Activated CD4-positive, alpha-beta T cell treated with anti-CD3 and anti-CD28 coated beads, Interleukin-2, amount 50 U/mL, for 16 hours (primary cell): ENCODE results near the gene TRIM45.

Experiments used
- DNase-seq: peaks from one replicate; pipeline ENCODE4 v3.0.0-alpha.2; 2020

TRIM45 gene

DNA sequence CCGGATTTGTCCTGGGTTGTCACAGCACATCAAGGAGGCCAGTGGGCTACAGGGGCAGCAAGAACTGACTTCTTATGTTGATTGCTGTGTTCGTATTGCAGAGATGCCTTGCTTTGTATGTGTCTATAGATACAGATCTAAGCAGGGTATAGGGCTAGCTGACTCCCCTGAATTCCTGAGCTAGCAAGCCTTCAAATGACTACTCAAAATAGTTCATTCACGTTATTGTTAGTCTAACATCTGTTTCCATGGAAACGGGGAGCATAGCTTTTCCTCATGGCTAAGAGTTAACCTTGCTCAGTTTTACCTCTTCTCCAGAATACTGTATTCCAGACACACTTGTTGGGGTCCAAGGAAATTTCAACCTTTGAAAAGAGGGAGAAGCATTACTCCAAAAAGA is 24.1 kb downstream of the TRIM45 start:
- DNase-seq, result no peak

DNA sequence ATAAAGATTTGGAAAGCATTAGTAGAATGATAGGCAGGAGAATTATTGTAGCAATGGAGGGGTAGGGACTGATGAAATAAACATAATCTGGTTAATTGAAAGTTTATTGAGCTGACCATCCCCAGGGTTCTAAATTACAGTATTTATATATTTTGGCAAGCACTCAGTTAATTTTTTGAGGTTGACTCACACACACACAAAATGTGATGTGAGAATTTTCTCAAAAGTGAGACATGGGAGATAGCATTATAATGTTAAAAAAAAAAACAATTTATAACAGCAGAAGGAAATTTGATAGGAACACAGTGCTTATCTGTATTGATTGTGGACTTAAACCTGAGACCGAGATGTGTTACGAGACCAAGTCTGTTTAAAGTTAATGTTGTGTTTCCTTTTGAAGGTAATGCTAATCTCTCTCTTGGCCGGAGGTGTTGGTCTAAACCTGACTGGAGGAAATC is 24.6 kb downstream of the TRIM45 start:
- no peak for DNase-seq

DNA sequence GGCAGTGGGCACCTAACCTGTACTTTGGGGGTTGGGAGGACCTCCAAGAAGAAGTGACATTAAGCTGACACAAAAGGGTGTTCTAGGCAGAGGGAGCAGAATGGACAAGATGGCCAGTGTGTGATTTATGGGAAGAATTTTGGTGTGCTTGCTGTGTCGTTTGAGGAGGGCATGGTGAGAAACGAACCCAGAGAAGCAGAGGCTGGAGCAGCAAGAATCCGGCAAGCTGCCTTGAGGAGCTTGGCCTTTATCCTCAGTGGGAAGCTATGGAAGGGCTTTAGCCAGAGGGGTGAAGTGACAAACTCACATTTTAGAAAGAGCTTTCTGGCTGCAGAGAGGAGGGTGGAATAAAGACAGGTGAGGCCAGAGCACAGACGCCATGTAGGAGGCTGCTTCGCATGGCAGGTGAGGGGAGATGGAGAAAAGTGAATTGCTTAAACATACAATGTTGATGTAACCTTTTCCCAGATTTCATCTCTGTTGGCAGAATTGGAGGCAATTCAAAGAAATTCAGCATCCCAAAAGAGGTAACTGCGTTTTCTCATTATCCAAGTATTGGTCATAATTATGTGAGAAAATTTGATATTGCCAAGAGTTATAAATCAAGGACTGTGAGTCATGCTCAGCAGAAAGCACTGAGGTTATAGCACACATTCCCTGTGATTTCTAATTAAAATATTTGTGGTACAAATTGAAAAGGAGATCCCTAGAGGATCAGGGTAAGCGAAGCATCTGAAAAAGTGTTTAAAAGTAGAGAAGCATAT is 26.5 kb downstream of the TRIM45 start:
- DNase-seq, result no peak

DNA sequence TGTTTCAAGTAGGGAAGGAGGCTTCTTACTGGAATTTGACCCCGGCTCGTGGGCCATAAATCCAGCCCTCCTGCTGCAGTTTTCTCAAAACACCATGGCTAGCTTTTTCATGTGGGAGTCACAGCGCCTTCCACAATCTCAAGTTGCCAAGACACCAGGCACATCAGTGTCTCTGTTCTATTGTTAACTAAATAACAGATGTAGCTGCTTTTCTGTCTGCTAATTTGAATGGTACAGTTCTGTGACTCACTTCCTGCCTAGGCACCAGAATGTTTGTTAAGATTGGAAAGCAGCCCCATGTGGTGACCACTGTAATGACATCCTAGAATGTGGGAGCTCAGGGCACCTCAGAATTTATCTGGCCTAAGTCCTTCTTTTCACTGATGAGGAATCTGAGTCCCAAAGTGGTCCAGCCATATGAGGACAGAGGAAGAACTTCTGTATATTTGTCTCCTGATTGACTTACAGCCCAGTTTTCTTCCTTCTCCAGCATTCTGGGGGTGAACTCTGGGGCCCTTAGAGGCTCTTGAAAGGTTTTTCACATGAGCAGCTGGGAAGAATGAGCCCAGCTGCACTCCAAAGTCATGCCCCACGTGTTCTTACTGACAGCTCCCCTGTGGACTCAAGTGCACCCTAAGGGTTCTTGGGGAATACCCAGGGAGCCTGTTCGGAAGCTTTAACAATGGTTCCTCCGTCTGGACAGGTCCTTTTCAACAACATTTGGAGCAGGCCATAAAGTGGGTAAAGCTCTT is 27.5 kb downstream of the TRIM45 start:
- DNase-seq, result peak; percentile 57

DNA sequence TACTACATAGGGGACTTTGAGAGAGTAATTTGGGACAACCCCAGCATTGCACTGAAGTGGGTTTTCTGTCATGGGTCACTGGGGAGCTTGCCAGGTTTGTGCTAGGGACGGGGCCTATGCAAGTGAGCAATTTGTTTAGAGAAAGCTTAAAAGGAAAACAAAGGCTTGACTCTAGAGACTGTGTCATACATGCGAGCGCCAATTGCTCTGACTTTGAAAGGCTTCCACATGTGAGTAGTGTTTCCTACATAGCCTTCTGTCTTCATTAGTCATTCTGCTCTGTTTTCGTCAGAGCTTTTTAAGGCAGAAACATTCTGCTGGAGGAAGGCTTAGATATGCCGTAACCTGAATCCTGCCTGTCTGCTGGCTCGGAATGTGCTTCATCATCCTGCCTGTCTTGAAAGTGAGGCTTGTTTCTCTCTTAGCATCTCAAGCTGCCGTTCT is 28.4 kb downstream of the TRIM45 start:
- DNase-seq, result no peak

DNA sequence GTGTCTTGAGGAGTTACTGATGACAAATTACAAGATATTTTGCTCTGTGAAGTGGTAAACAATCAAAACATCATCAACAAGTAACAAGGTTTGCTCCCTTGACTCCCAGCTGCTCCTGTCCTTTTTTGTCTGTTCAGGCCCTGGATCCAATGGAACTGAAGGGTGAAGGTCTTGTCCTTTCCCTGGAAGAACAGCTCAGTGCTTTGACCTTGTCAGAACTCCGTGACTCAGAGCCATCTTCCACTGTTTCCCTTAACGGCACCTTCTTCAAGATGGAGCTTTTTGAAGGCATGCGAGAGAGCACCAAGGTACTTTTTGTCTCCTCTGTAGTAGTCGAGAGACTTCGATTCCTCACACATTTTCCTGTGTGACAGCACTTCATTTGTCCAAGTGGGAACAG is 29.0 kb downstream of the TRIM45 start:
- no peak for DNase-seq

DNA sequence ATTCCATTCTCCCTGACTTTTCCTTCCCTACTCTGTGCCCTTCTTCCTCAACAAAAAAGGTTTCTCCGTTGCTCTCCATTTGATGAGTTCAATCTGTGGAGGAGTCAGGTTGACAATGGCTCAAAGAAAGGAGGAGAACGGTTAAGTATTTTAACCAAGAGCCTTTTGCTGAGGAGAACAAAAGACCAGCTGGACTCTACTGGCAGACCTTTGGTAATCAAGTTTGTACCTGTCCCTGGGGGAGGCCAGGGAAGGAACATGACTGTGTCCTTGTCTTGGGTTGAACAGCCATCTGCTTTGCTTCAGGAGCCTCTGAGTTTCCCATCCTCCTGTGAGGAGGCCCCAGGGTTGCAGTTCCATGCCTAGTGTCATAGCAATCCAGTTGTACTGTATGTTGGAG is 31.6 kb downstream of the TRIM45 start:
- DNase-seq, result no peak

DNA sequence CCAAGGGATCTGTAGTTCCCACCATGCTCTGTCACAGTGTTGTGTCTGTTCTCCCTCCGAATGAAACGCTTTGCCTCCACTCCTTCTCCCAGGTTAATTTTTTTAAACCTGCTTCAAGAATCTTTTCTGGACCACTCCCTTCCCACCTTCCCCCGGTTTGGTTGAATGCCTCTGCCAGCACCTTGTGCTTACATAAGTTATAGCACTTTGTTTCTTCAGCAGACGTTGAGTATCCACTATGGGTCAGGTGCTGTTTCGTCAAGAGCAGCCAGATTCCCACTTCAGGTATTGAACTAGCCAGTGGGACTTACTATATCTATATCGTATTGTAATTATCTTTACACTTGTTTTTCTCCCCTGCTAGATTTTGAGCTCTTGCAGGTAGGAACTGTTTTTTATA is 33.9 kb downstream of the TRIM45 start:
- no peak for DNase-seq

DNA sequence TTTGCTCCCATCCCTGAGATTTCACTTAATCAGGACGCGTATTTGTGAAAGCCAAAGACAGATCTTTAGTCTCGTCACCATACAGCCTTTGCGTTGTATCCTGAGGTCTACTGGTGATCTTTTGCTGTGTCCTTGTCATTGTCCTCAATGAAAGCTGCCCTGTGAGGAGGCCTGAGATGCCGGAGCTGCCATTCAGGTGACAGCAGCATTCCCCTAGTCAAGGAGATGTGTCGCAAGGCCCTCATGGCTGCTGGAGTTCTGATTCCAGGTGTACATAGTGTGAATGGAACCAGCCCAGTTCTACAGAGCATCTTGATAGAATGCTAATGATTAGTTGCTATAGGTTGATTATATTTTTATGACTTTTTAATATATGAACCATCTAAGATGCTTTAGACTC is 37.3 kb downstream of the TRIM45 start:
- no peak for DNase-seq

DNA sequence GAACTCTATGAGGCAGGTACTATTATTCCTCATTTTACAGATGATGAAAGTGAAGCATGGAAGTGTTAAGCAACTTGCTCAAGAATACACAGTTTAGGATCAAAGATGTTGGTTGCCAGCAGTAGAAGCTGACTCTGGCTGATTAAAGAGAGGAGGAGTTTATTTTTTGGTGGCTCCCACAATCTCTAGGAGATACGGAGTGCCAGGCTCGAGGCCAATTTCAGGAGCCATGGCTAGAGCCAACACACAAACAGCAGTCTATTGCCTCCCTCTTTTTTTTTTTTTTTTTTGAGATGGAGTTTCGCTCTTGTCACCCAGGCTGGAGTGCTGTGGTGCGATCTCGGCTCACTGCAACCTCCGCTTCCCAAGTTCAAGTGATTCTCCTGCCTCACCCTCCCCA is 41.8 kb downstream of the TRIM45 start:
- DNase-seq, result no peak

DNA sequence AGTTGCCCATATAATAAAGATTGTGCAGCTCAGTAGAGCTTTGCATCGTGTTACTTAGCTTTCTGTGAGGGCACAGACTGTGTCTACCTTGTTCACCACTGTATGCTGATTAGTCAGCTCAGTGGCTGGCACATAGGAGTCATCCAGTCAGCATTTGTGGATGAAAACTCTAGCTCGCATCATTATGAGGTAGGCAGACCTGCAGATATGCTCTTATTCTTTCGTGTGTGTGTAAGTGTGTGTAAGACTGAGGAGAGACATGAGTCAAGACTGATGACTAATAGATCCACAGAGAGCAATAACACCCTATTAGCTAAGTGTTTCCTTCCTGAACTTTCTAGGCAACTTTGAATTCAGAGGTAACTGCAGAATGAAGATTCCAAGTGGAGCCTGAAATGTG is 44.3 kb downstream of the TRIM45 start:
- peak; percentile 81 for DNase-seq

DNA sequence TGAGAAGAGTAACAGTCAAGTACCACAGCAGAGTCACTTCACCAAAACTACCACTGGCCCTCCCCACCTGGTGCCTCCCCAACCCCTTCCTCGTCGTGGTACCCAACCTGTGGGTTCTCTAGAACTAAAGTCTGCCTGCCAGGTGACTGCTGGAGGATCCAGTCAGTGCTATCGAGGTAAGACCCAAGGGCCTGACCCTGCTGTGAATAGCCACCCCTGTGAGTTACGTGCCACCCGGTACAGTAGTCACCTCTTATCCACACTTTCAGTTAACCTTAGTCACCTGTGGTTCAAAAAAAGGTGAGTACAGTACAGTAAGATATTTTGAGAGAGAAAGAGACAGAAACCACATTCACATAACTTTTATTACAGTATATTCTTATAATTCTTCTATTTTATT is 44.9 kb downstream of the TRIM45 start:
- no peak for DNase-seq

DNA sequence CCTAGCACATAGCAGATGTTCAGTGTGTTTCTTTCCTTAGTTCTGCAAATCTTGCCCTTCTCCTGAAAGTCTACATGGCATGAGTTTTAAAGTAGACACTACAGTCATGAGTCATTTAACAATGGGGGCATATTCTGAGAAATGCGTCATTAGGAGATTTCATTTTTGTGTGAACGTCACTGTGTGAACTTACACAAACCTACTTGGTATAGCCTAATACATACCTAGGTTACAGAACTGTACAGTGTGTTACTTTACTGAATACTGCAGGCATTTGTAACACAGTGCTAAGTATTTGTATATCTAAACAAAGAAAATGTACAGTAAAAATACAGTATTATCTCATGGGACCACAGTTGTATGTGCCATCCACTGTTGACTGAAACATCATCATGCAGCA is 51.4 kb downstream of the TRIM45 start:
- DNase-seq, result peak; percentile 70

DNA sequence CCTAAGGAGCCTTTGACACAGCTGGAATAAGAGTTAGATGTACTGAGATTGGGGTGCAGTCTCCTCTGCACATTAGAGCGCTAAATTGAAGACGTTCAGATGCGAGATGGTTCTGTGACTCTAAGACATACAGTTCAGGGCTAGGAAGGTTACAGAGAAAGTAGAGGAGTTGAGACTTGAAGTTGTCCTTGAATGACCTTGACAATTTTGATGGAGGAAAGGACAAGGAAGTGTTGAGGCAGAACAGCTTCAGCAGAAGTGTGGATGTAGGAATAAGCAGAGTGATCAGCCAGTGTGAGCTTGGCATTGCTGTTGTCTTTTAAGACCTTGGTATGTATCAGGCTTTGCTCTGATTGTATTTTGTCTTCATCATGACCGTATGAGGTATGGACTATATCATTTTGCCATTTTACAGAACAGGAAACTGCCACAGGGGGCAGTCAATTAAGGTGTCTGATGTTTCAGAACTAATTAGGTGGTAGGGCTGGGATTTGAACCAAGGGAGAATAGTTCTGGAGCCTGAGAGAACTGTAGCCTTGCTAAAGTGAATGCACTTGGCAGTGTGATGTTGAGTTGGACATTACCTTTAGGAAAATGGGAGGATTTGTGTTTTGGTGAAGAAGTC is 52.2 kb downstream of the TRIM45 start:
- no peak for DNase-seq

DNA sequence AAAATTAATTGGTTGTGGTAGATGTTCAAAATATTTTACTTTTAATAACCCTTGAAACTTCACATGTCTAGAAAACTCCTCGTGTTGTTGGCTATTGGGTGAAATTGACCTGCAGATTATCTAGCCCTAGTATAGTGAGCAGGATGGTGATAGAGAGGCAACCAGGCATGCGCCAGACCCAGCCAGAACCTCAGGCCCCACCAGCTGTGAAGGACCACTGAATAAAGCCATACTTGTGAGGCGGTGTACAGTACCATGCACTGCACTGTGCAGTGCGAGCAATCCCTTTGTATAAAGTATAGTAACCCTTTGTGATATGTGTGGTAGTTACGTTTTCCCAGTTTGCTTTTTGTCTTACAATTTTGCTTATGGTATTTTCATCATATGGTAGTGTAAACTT is 53.0 kb downstream of the TRIM45 start:
- no peak for DNase-seq

DNA sequence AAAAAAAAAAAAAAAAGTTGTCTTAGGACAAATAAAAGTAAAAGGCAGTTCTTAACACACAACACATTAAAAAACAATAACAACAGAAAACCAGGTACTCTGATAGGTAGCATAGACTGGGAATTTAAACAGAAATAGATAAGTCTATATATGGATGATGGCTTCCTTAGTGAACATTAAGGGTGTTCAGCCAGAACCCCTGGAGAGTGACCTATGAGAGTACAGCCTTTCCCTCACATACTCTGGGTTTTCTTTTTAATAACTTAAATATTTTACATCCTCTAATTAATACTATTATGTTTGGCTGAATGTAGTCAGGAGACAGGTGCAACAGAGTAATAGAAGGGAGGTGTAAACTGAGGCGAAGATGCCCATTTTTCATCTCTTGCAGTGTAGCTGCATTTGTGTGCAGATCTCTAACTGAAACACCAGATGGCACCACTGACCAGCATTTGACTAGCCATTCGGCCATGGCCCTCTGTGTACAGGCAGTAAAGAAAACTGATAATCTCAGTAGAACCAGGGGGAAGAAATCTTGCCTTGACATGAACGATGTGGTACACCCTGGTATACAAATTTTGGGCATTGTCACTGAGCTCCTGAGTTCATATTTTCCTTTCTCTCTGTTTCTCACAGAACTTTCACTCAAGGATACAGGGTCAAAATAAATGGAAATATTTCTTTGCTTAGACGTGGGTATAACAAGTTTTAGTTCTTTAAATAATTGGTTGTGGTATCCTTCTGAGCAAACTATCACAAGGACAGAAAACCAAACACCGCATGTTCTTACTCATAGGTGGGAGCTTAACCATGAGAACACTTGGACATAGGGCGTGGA is 53.8 kb downstream of the TRIM45 start:
- peak; percentile 51 for DNase-seq

DNA sequence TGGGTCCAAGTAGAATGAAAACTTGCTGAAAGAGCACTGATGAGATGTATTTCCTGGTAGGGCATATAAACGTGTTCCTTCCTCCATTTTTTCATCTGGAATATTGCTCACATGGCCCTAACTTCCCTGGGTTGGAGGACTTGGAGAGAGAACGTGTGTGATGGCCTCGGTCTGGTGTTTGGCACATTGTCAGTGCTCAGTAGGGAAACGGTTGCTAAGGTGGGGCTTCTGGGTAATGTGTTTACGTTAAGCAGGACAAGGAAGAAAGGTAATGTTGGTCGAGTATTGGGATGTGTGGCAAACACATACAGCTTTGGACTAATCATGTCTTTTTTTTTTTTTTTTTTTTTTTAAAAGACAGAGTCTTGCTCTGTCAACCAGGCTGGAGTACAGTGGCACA is 55.2 kb downstream of the TRIM45 start:
- no peak for DNase-seq

DNA sequence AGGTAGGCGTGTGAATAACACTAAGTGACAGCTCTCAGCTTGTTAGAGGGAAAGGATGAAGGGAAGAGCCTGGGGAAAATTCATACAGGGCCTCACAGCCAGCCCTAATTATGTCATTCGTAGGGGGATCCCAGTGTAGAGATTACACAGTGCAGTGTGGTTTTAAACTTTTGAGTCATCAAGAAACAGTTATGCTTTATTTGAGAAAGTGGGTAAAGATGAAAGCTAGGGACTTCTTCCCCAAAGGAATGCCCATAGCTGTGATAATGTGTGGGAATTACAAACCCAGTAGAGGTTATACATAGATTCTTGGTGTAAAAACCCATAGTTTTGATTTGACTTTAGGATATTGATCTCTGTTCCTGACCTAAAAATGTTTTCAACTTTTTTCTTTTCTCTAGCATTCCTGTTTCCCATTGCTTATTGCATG is 59.5 kb downstream of the TRIM45 start:
- DNase-seq, result peak; percentile 83
